NCI-H1694 treated with DMSO at 0.1 percent for 48 hours (cell line): ENCODE measurements around the gene OR10Z1.

Source experiments
- DNase-seq: peaks from one replicate; lab custom pipeline; 2025; lab: John Stamatoyannopoulos, UW

OR10Z1 gene, protein sequence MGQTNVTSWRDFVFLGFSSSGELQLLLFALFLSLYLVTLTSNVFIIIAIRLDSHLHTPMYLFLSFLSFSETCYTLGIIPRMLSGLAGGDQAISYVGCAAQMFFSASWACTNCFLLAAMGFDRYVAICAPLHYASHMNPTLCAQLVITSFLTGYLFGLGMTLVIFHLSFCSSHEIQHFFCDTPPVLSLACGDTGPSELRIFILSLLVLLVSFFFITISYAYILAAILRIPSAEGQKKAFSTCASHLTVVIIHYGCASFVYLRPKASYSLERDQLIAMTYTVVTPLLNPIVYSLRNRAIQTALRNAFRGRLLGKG

DNA sequence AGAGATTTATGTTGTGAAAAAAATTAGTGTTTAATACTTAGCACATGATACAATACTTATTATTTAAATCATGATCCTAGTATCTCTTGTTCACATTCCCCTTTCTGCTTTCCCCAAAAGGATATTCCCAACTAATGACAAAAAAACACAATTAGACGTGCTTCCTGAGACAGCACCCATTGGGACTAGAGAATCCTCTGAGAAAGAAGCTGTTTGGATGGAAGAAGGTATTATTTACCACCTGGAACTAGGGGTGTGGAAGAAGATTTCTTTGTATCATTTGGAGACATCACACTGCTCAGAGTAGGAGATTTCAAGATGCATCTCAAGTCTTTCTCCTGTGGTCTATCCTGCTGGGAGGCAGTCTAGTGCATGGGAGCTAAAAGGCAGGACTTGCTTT lies at the start of gene OR10Z1:
TSS of gene OR10Z1 (plus strand) at position 301 of the 400 bp plus-strand sequence. CDS start 1,171 bp downstream, outside the sequence.
- no peak for DNase-seq

DNA sequence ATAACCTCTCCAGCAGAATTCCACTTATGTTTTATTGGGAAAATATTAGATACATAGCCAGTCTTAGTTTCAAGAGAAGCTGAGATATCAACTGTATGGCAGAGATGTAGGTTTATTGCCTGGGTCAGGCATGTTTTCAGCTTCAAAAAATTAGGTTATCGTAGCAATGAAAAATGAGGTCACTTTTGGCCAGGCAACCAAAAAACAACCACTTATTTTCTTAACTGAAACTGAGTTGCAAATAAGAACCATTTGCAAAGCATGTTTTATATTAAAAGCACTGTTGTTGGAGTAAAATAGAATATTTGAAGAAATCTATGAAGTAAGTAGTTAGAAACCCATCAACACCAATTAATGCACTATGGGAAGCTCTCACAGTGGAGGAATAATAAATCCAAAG lies 45.4 kb upstream of the OR10Z1 start:
- DNase-seq = no peak

DNA sequence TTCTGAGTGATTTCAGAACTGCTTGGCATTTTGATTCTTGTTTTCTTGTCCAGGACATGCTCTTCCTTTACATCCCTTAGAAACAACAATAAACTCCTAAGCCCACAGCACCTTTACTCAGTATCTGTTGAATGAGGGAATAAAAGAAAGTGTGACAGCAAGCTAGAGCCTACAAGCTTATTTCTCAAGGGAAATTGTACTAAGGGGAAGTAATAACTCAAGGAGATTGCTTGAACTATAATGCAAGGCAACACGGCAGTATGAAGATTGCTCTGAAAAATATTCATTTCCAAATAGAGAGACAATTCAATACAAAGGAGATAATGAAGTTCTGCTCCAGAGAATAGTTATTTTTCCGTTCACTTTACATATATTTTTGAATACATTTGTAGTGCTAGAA lies 41.2 kb upstream of the OR10Z1 start:
- no peak for DNase-seq

DNA sequence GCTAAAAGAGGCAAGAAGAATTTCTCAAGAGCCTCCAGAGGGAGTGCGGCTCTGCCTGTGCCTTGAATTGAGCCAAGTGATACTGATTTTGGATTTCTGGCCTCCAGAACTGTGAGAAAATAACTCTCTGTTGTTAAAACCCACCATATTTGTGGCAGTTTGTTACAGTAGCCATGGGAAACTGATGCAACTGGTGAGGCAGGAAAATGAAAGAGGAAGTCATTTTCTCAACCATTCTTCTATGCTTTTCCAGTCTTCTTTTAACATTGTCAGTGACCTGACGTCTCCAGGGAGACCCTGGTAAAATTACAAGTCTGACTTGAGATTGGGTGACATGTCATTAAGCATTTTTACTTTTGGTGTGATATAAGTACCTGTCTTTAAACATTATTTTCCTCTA lies 40.5 kb upstream of the OR10Z1 start:
- DNase-seq = no peak

DNA sequence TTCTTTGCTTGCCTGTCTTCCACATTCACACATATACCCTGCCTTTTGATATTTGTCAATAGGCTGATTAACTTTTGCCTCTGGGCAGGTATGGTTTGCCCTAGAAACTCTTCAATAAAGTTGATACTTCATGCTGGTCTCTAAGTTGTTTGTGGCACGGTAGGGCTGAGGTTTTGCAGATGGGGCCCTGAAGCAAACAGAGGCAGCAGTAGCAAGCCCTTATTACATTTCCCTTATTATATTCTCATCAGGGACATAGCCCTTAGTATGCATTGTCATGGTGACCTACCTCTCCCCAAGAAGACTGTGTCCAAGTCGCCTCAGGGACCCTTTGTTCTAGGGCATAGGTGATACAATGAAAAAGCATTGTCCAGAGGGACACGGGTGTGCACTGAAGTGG lies 34.6 kb upstream of the OR10Z1 start, which contains the start of gene OR6P1:
TSS of gene OR6P1 (minus strand) at position 101 of the 400 bp plus-strand sequence. CDS start 6,976 bp downstream, outside the sequence.
- no peak for DNase-seq

DNA sequence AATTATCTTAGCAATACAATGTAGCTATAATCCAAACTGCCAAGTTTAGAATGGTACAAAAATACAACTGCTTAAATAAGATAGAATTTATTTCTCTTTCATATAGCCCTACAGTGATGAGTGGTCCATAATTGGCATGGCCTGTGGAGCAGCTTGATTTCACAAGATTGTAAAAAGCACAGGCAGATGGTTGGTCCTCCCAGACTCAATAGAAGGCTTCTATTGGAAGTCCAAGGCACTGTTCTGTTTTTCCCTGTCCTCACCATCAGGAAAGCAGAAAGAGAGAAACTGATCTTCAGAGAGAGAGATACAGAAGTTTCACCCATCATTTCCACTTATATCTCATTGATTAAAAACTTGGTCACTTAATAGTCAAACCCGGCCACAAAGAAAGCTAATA lies 32.8 kb upstream of the OR10Z1 start:
- DNase-seq = no peak

DNA sequence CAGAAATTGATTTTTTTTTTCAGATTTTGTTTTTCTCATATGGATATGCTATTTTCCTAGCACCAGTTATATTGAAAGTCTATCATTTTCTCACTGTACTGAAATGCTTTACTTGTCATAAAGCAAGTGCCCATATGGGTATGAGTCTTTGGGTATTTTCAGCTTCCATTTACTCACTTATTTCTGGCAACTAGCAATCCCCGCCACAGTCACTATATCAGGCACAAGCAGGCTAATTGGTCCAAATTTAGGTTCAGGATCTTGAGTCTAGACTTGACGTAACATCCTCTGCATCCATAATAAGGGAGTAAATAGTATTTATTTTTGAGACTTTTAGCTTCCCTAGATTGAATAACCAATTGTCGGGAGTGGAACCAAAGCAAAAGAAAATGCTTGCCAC lies 27.5 kb upstream of the OR10Z1 start:
- DNase-seq = no peak

DNA sequence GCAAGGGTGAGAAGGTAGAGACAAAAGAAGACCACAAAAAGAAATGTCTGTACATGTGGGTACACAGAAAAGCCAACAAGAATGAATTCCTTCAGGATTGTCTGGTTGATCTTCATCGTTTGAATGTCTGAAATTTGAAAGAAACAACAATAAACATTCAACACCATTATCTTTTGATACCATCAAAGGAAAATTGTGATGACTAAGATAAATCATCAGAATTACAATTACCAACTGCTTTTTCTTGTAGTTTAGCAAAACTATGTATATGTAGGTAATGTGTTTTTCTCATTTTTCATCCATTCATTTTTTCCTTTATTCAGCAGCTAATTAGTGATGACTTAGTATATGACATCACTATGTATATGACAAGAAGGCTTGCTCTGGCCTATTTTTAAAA lies 25.3 kb upstream of the OR10Z1 start, which contains the start of gene OR10X1:
TSS of gene OR10X1 (minus strand) at position 167 of the 400 bp plus-strand sequence. CDS start at position 167, 0 bp downstream.
- no peak for DNase-seq

DNA sequence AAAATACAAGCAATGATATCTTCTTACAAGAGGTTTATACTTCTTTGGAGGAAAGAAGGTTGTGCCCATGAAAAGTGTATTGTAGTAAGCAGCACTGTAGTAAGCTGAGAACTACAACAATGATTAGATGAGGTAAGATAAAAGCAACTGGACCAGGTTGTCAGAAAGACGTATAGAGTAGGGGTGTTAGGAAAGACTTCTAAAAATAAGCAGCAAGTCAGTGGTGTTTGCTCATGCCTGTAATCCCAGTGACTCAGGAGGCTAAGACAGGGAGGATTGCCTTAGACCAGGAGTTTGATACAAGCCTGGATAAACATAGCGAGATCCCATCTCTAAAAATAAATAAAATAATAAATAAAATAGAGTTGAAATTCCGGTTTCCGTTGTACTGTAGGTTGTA lies 21.1 kb upstream of the OR10Z1 start:
- DNase-seq = no peak

DNA sequence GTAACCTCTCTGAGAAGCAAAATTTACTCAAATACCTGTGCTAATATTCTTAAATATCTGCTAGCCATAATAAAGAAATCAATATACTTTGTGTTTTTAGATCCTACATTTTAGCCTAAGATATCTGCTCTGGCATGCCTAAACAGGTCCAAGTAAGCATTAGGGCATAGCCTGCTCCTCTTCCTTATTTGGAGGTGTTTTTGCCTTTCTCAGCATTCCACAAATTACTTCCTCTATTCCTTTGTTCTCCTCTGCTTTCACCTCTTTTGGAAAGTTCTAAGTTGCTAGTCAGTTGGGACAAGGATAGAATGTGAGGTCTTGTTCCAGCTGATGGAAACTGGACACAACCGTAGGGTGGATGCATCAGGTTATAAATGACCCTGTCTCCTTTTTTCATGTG lies 18.1 kb upstream of the OR10Z1 start:
- no peak for DNase-seq

DNA sequence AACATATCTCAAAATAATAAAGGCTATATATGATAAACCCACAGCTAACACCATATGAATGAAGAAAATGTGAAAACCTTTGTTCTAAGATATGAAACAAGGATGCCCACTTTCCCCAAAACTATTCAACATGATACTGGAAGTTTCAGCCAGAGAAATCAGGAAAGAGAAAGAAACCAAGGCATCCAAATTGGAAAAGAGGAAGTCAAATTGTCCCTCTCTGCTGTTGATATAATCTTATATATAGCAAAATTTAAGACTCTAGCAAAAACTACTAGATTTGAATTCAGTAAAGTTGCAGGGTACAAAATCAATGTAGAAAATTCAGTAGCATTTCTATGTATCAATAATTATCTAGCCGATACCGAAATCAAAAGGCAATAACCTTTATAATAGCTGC lies 4.3 kb upstream of the OR10Z1 start:
- DNase-seq = no peak

DNA sequence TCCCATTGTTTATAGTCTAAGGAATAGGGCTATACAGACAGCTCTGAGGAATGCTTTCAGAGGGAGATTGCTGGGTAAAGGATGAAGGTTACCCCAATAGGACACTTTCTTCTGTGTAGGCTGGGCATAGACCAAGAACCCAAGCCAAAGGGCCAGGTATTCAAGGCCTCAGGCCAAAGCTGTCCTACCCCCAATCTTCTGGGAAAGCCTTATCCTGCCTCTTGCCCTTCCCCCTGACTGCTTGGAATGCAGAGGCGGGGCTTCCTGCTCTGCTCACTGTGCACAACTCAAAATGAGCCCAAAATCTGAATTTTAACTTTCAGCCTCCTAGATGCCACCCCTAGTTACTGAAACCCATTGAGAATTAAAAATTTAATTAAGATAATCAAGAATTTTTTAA lies 2.2 kb downstream of the OR10Z1 start:
- DNase-seq = no peak

DNA sequence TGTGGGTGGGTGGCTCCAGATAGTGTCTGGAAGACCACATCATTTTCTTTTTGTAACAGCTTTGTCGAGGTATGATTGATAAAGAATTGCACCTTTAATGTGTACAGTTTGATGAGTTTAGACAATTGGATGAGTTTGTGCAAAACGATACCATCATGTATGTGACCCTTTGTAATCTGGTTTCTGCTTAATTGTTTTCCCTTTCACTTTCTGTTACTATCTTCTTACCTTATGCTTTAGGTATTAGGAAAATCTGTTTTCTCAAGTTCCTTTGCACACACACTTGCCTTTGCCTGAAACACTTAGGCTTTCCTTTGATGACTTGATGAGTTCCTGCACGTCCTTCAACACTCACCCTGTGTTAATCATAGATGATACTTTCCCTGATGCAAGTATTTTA lies 6.8 kb downstream of the OR10Z1 start:
- DNase-seq = no peak

DNA sequence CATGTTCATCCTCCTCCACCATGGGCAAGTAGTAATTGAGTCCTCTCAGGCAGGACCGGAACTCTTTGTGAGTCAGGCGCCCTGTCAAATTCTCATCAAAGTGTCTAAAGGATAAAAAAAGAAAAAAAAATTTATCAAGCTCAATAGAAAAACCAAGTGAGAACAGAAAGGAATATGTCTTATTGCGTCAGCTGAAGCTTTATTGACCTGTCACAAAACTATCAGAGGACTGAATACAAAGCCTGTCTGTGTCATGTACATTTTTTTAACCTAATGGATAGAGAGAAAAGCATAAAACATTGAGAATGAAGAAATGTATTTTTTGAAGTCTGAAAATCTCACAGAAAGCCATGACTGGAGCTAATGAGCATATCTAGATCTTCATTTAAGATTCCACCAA lies 8.7 kb downstream of the OR10Z1 start:
- DNase-seq = no peak

DNA sequence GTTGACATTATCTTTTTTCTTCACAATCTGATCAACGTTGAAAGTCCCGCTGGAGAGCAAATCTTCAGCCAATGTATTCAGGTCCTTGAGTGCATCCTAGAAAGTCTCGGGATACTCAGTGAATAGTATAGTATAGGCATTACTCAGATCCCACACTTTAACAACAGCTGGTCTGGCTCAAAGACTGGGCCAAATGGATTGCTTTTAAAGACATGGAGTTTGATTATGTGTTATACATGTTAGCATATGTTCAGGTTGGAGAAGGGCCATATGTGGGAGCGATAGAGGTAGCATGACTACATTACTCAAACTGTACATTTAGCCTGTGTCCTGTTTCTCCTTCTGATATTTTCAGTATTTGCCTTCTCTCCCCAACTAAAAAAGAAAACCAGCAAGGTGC lies 33.1 kb downstream of the OR10Z1 start:
- no peak for DNase-seq

DNA sequence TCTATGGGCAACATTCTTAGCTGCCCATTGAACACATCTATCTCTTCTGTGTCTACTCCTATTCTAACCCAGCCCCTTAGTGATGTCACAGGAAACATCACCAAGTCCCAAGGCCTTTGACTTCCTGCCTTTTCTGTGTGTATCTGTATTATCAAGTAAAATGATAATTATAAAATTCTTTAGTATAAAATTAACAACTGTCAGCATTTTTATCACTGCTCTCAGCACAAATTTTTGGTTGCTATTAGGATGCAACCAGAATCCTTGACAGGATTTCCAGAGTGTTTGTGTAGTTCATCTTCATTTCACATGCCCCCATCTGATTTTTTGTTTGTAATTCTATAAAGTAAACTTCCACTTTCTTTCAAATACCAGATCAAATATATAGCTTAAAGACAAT lies 33.8 kb downstream of the OR10Z1 start:
- DNase-seq = no peak

DNA sequence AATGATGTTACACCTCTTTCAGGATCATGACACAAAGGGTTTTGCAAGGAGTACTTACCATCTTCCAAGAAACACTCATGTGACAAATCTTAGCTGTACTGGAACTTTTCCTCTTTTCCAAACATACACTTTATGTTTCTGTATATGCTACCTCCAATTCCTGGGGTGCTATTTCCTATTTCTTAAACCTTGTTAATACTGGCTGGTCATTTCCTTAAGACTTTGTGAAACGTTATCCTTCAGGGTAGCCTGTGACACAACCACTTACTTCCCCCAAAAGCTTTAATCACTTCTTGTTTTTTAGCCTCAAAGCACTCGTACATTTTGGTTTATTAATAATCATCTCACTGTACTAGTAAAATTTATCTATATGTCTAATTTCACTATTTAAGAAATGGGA lies 39.4 kb downstream of the OR10Z1 start:
- DNase-seq = no peak

DNA sequence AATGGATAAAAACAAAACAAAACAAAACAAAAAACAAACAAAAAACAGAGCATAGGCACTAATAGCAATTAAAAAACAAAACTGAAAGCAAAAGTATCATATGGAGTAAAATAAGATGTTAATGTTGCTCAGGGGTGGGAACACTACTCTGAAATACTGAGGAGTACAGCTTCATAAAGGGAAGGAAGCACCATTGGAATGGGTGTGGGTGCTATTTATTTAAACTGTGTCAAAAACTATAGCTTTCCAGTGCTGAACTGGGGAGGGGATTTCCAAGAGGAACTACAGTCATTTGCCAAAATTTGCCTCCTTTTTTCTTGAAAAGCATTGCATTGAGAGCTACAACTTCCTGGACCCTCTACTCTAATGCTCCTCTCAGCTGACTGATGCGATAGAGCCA lies 41.4 kb downstream of the OR10Z1 start:
- no peak for DNase-seq

DNA sequence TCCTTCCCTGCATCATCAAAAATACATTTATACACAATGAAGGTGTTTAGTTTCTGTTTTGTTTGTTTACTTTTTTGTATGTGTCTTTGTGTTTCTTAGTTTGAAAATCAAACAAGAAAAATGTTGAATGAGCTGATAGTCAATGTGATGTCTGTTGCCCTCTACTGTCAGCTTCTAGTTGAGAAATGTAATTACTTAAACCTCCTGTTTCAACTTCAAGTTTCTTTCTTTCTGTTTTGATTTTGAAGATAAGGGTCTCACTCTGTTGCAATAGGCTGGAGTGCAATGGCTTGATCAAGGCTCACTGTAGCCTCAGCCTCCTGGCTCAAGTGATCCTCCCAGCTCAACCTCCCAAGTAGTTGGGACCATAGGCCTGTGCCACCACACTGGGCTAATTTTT lies 44.0 kb downstream of the OR10Z1 start:
- DNase-seq = no peak

DNA sequence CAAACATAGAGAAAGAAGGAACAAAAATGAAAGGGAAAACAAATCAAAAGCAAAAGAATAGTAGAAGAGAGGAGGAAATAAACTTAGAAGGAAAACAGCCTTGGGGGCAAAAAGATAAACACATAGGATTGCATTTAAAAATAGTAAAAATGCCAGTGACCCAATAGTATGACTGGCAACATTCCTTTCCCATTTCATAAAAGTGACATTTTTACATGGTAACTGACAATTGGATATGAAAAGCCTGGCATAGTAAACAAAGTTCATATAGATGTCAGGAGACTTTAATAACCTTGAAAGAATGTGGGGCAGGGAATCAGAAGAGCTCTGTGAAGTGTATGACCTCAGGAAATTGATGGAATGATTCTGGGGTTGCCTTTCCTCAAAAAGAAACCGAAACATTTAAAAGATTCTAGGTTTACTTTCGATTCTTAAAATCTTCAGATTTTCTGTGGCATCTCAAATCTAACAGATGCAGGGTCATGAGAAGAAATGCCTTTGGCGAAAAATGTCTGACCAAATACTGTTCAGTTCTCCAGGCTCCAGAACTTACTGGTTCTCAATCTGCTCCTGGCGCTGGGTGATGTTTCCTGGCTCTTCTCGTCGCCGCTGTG lies 47.8 kb downstream of the OR10Z1 start:
- DNase-seq = no peak

DNA sequence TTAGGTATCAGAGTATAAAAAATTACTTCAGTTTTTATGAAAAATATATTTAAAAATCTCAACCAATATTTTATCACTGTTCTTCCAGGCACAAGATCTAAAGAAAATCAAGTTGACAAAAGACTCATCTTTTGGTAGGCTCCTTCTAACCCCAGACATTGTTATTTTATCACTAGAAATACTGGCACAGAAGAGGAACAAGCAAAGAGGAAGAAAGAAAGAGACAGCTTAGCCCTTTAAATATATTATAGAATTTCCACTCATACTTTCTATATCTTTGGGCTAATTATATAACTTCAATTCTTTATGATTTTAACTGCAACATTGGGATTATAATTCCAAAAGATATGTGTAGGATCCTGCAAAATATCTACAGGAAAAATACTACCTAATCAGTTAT lies 49.0 kb downstream of the OR10Z1 start:
- no peak for DNase-seq

DNA sequence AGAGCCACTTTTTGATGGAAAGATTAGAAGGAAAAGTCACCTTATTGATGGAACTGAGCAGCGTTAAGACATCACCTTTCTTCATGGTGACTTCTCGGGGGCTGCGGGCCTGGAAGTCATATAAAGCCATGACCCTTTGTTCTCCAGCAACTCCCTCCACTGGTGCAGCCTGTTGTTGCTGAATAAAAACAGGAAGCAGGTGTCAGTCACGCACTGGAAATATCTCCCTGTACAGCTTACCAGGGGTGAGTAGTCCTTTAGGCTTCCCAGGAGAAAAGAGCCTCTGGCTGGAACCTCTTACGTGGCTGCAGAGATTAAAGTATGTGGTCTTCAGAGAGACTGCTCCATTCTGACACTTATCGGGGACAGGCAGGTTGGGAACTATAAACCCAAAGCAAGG lies 49.5 kb downstream of the OR10Z1 start:
- DNase-seq = no peak
